K562 (cell line): ENCODE results near the gene RELA. TPM values are rescaled to one million over a fixed set of nuclear protein-coding genes. Genes with fewer than 3 reads are reported as not detected.

Experiments used
- KAT7 ChIP-seq: sonication (generic); formaldehyde crosslinking; IDR thresholded peaks from 2 replicates; pipeline ENCODE4 v1.8.0; 2022; ENCODE audit warnings: missing genetic modification reagents, mild to moderate bottlenecking, borderline replicate concordance
- MAFK ChIP-seq: IDR thresholded peaks from 2 replicates; pipeline ENCODE4 v1.6.1; 2011; ENCODE audit warnings: low read length, improper control_type of control experiment
- NFXL1 ChIP-seq: fragments of 450-650 bp; formaldehyde crosslinking; IDR thresholded peaks from 2 replicates; pipeline ENCODE4 v1.4.0; 2021; ENCODE audit warnings: mild to moderate bottlenecking
- NR2C1 ChIP-seq, 2 experiments: fragments of 450-650 bp; IDR thresholded peaks; 2 replicates each; pipeline ENCODE4 v1.6.1; 2017; ENCODE audit warnings: mild to moderate bottlenecking in 2 of 2, antibody characterized with exemption in 1 of 2, inconsistent platforms in 1 of 2, missing compliant biosample characterization in 1 of 2, missing genetic modification characterization in 1 of 2
- polyA plus RNA-seq, 8 experiments: library from polyadenylated mRNA; depleted of rRNA in 4 of 8; stranded (reverse) in 5 of 8; unstranded in 3 of 8; fragments of >200 nt; fragmentation: Nextera tagmentation in 2 of 8; fragmentation: Illumina TruSeq in 1 of 8; extraction: Ambion mirVana in 2 of 8; extraction: Trizol in 1 of 8; gene quantifications; 2 replicates each; pipeline versions ENCODE4 v1.2.1 to v1.2.3, GENCODE V29; 2011 to 2014; ENCODE audit warnings: inconsistent platforms in 1 of 8, missing spikeins in 1 of 8
- total RNA-seq, 7 experiments: library from RNA; depleted of rRNA in 6 of 7; stranded (reverse); fragments of >200 nt in 6 of 7; fragmentation: Illumina TruSeq in 2 of 7; extraction: Trizol in 2 of 7; gene quantifications; 2 replicates each; pipeline versions ENCODE4 v1.2.1 to v1.2.3, GENCODE V29; 2011 to 2021; ENCODE audit warnings: low replicate concordance in 1 of 7
- TF ChIP-seq, protein P1 (sequence below), 2 experiments: fragments of 450-650 bp; IDR thresholded peaks; 2 replicates each; pipeline ENCODE4 v1.6.1; 2016; ENCODE audit warnings: mild to moderate bottlenecking in 2 of 2, borderline replicate concordance in 1 of 2, low read depth in 1 of 2, moderate library complexity in 1 of 2

The RELA gene
- total and polyA plus RNA-seq, 9 of the 15 experiments (the other 6 are each of a cell fraction or from before 2014, with no cell fraction given), result 6.0 to 67.4 (median 20.6) TPM

DNA sequence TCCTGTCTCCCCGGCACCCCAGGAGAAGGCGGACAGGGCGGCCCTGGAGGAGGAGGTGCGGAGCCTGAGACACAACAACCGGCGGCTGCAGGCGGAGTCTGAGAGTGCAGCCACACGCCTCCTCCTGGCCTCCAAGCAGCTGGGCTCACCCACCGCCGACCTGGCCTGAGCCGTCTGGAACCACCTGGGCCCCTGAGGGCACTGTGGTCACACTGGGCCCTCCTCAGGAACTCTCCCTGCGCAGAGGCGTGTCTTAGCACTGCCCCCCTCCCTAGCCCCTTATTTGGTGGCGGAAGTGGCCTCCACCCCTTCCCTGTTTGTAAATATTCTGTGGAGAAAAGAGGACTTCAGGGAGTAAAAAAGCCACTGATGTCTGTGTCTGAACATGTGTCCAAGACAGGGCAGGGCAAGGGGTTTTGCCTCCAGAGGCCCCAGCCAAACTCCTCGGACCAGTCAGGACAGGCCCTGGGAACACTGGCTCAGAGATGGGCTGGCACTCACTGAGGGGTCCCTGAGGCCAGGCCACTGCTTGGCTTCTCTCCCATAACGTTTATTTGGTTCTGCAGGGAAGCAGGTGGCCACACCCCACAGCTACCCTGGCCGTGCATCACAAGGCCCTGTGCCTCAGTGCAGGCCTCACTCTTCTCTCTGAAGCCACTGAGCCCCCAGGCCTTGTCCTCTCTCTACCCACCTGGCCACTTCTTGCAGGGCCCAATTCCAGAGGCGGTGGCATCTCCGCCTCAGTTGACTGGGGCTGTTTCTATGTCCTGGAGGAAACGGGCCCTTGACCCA, 12.0 kb downstream of the RELA start (continued):
- TF ChIP-seq, protein P1, sequence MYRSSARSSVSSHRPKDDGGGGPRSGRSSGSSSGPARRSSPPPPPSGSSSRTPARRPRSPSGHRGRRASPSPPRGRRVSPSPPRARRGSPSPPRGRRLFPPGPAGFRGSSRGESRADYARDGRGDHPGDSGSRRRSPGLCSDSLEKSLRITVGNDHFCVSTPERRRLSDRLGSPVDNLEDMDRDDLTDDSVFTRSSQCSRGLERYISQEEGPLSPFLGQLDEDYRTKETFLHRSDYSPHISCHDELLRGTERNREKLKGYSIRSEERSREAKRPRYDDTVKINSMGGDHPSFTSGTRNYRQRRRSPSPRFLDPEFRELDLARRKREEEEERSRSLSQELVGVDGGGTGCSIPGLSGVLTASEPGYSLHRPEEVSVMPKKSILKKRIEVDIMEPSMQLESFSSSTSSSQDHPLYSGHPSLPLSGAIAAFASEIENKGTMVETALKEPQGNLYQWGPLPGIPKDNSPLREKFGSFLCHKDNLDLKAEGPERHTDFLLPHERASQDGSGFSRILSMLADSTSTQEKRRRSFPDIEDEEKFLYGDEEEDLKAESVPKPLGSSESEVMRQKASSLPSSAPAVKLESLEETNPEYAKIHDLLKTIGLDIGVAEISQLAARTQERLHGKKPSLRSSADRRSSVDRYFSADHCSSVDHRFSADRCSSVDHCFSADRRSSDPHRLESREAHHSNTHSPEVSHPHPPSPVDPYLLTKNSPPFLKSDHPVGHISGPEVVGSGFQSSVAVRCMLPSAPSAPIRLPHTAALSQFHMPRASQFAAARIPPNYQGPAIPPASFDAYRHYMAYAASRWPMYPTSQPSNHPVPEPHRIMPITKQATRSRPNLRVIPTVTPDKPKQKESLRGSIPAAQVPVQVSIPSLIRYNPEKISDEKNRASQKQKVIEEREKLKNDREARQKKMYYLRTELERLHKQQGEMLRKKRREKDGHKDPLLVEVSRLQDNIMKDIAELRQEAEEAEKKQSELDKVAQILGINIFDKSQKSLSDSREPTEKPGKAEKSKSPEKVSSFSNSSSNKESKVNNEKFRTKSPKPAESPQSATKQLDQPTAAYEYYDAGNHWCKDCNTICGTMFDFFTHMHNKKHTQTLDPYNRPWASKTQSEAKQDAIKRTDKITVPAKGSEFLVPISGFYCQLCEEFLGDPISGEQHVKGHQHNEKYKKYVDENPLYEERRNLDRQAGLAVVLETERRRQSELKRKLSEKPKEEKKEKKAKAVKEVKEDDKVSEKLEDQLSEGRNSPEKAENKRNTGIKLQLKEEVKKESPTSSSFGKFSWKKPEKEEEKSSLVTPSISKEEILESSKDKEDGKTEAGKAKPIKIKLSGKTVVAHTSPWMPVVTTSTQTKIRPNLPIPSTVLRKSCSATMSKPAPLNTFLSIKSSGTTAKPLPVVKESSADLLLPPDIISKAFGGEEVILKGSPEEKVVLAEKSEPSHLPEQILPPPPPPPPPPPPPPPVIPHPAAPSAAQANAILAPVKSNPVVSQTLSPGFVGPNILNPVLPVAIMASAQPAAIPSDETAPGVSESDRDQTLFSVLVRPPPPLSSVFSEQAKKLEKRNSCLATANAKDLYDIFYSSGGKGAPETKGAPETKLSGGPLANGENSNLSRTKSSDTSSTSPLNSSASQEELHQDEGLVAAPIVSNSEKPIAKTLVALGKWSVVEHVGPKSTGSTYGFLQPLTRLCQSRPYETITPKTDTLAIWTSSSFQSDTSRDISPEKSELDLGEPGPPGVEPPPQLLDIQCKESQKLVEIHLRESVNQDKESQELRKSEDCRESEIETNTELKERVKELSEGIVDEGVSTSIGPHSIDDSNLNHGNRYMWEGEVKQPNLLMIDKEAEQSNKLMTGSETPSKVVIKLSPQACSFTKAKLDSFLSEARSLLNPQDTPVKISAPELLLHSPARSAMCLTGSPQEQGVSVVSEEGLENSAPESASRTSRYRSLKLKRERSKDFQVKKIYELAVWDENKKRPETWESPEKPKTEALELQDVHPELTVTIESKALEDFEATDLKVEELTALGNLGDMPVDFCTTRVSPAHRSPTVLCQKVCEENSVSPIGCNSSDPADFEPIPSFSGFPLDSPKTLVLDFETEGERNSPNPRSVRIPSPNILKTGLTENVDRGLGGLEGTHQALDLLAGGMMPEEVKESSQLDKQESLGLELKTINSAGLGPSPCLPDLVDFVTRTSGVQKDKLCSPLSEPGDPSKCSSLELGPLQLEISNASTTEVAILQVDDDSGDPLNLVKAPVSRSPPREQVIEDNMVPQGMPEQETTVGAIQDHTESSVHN (IDR thresholded peaks at IDR 0.05; ENCODE audit: borderline replicate concordance in 1 of 2, low read depth in 1 of 2), result no peak
- 0 out of 2 replicates have a peak, but pooled peaks have one; percentile 27 for TF ChIP-seq KAT7 (CRISPR knock-in tag)
- no peak for TF ChIP-seq NFXL1 (CRISPR knock-in tag)
- TF ChIP-seq MAFK, result no peak
- TF ChIP-seq NR2C1 (IDR thresholded peaks at IDR 0.05), result no peak
- TF ChIP-seq NR2C1 (tag; IDR thresholded peaks at IDR 0.05), result no peak
